ENCODE results near the gene BCR.

- TF ChIP-seq CTCF (IDR thresholded peaks at IDR 0.05; ENCODE audit: low read depth, low read length, poor library complexity, severe bottlenecking) (no peak), EZH2phosphoT487 (IDR thresholded peaks at IDR 0.05; ENCODE audit: borderline replicate concordance, low read length) (no peak)
Measured at GRCh38 chr22:23273445-23274145, 93.3 kb downstream of the BCR start.

Measured in DOHH2 (cell line).